Breast epithelium (tissue), 3 donors: ENCODE measurements around the gene ZNF552.

ENCODE experiments used
- CTCF ChIP-seq, 3 donors: fragments of 450-650 bp; IDR thresholded peaks; one replicate each; pipeline ENCODE4 v1.5.1; 2016 to 2017; ENCODE audit warnings: antibody characterized with exemption in 3 of 3, mild to moderate bottlenecking in 3 of 3, moderate library complexity in 3 of 3
- POLR2A ChIP-seq: fragments of 450-650 bp; IDR thresholded peaks from one replicate; pipeline ENCODE4 v1.6.1; 2016; ENCODE audit warnings: antibody characterized with exemption, mild to moderate bottlenecking, moderate library complexity
- POLR2AphosphoS5 ChIP-seq, 3 donors: sonication (generic); formaldehyde crosslinking; IDR thresholded peaks; one replicate each; pipeline ENCODE4 v1.6.1; 2017; ENCODE audit warnings: antibody characterized with exemption in 3 of 3

- TF ChIP-seq POLR2AphosphoS5 (IDR thresholded peaks at IDR 0.05): no peak
- no peak for TF ChIP-seq POLR2A
- no peak for TF ChIP-seq CTCF (IDR thresholded peaks at IDR 0.05)
Measured at GRCh38 chr19:57773488-57773887, 41.2 kb downstream of the ZNF552 start.
